ENCODE measurements around the gene FXR2.

DNA sequence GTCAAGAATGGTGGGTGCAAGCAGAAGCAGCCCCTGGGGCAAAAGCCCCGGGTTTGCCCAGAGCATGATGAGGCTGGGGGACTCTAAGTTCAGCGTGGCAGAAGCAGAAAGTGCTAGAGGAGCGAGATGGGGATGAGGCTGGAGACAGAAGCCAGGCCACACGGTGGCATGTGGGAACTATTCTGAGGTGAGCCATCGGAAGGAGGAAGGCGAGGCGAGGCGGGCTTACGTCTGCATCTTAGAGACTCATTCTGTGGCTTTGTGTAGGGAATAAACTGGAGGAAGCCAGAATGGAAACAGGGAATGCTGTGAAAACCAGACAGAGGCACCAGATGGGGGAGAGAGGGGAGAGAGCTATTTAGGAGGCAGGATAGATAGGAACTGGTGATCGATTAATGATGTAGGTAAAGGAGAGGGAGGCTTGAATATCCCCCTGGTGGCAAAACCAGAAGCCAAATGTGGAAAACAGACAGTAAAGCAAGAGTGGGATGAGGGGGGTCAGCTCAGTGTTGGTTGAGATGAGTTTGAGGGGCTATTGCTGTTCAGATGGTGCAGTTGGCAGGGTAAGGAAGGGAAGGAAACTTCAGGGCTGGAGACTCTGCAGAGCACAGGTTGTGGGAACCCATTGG is 59.3 kb downstream of the FXR2 start:
- TF ChIP-seq CTCF (IDR thresholded peaks at IDR 0.05) = no peak
- TF ChIP-seq POLR2A (IDR thresholded peaks at IDR 0.05) = no peak
